ENCODE measurements around the gene ALDOC.

- TF ChIP-seq CHD4 (IDR thresholded peaks at IDR 0.05; ENCODE audit: borderline replicate concordance) (no peak), POLR2A (IDR thresholded peaks at IDR 0.05; ENCODE audit: low read length) (no peak), HDAC2 (IDR thresholded peaks at IDR 0.05) (no peak), KDM5A (IDR thresholded peaks at IDR 0.05) (no peak), CTCF (IDR thresholded peaks at IDR 0.05) (no peak; the same call in 2 of the 3 replicates), HOXB5 (CRISPR knock-in tag; IDR thresholded peaks at IDR 0.05) (0 out of 2 replicates have a peak, but pooled peaks have one; percentile 3), HES2 (IDR thresholded peaks at IDR 0.05) (no peak), EP300 (IDR thresholded peaks at IDR 0.05) (no peak), RAD21 (conservative IDR thresholded peaks at IDR 0.05 in 1 of 2, IDR thresholded peaks at IDR 0.05 in 1 of 2) (no peak; a peak in 1 of 5 replicates), CHD2 (IDR thresholded peaks at IDR 0.05; ENCODE audit: low read length, partially characterized antibody) (no peak), MYC (IDR thresholded peaks at IDR 0.05; ENCODE audit: borderline replicate concordance, low read length) (no peak), ESRRA (IDR thresholded peaks at IDR 0.05; ENCODE audit: borderline replicate concordance, low read length) (no peak), FOSL2 (IDR thresholded peaks at IDR 0.05) (no peak), FOSL2 (CRISPR knock-in tag; IDR thresholded peaks at IDR 0.05) (no peak), CBX8 (IDR thresholded peaks at IDR 0.05) (no peak)
Measured at GRCh38 chr17:28548417-28549130, 28.1 kb downstream of the ALDOC start.
